ENCODE results near the gene LRP11. TPM values are rescaled to one million over a fixed set of nuclear protein-coding genes. Genes with fewer than 3 reads are reported as not detected.

Gene LRP11
- total RNA-seq, 4 donors from 2014 or later: 18.7 to 55.4 (median 33.8) TPM

- no peak for TF ChIP-seq CTCF (IDR thresholded peaks at IDR 0.05; ENCODE audit: low read depth)
Observed at GRCh38 chr6:149877659-149878058, 13.5 kb upstream of the LRP11 start.

- no peak for TF ChIP-seq CTCF (IDR thresholded peaks at IDR 0.05; ENCODE audit: low read depth)
Observed at GRCh38 chr6:149876241-149876933, 12.2 kb upstream of the LRP11 start.

GRCh38 chr6:149872233-149872632 is 8.1 kb upstream of the LRP11 start:
- no peak for TF ChIP-seq CTCF (IDR thresholded peaks at IDR 0.05; ENCODE audit: low read depth)

- TF ChIP-seq CTCF (IDR thresholded peaks at IDR 0.05; ENCODE audit: low read depth): no peak
Observed at GRCh38 chr6:149871182-149871581, 7.0 kb upstream of the LRP11 start.

- no peak for TF ChIP-seq CTCF (IDR thresholded peaks at IDR 0.05; ENCODE audit: low read depth)
Observed at GRCh38 chr6:149869275-149869892, 5.2 kb upstream of the LRP11 start.

- no peak for TF ChIP-seq CTCF (IDR thresholded peaks at IDR 0.05; ENCODE audit: low read depth)
Observed at GRCh38 chr6:149867876-149868640, 3.9 kb upstream of the LRP11 start.
